ENCODE results near the gene STYXL2.

STYXL2 gene

GRCh38 chr1:167110586-167110985, 16.7 kb downstream of the STYXL2 start:
- DNase-seq (ENCODE audit: low read depth) = no peak

GRCh38 chr1:167111868-167112709, 18.2 kb downstream of the STYXL2 start:
- DNase-seq (ENCODE audit: low read depth) = no peak

GRCh38 chr1:167114725-167115124, 20.9 kb downstream of the STYXL2 start:
- DNase-seq (ENCODE audit: low read depth) = no peak

- DNase-seq (ENCODE audit: low read depth) = no peak
Observed at GRCh38 chr1:167115655-167116054, 21.8 kb downstream of the STYXL2 start.

- no peak for DNase-seq (ENCODE audit: low read depth)
Observed at GRCh38 chr1:167116174-167116573, 22.3 kb downstream of the STYXL2 start.

- no peak for DNase-seq (ENCODE audit: low read depth)
Observed at GRCh38 chr1:167117225-167117624, 23.4 kb downstream of the STYXL2 start.

GRCh38 chr1:167118188-167118587, 24.3 kb downstream of the STYXL2 start:
- no peak for DNase-seq (ENCODE audit: low read depth)

GRCh38 chr1:167119696-167120095, 25.8 kb downstream of the STYXL2 start:
- DNase-seq (ENCODE audit: low read depth) = no peak

- no peak for DNase-seq (ENCODE audit: low read depth)
Observed at GRCh38 chr1:167120899-167121298, 27.0 kb downstream of the STYXL2 start.

GRCh38 chr1:167121375-167122120, 27.7 kb downstream of the STYXL2 start:
- DNase-seq (ENCODE audit: low read depth) = peak; percentile 6

GRCh38 chr1:167122121-167122480, 28.2 kb downstream of the STYXL2 start:
- no peak for DNase-seq (ENCODE audit: low read depth)

GRCh38 chr1:167122568-167122967, 28.7 kb downstream of the STYXL2 start:
- no peak for DNase-seq (ENCODE audit: low read depth)

GRCh38 chr1:167126317-167126716, 32.4 kb downstream of the STYXL2 start:
- DNase-seq (ENCODE audit: low read depth) = no peak

- no peak for DNase-seq (ENCODE audit: low read depth)
Observed at GRCh38 chr1:167126811-167127210, 32.9 kb downstream of the STYXL2 start.

GRCh38 chr1:167127236-167127635, 33.4 kb downstream of the STYXL2 start:
- no peak for DNase-seq (ENCODE audit: low read depth)

GRCh38 chr1:167127661-167128060, 33.8 kb downstream of the STYXL2 start:
- DNase-seq (ENCODE audit: low read depth) = no peak

GRCh38 chr1:167128261-167129227, 34.7 kb downstream of the STYXL2 start:
- DNase-seq (ENCODE audit: low read depth) = no peak

GRCh38 chr1:167130829-167131510, 37.1 kb downstream of the STYXL2 start:
- no peak for DNase-seq (ENCODE audit: low read depth)

GRCh38 chr1:167132301-167133010, 38.6 kb downstream of the STYXL2 start:
- no peak for DNase-seq (ENCODE audit: low read depth)

- no peak for DNase-seq (ENCODE audit: low read depth)
Observed at GRCh38 chr1:167135281-167135840, 41.5 kb downstream of the STYXL2 start.

- DNase-seq (ENCODE audit: low read depth) = peak; percentile 86
Observed at GRCh38 chr1:167136191-167136614, 42.3 kb downstream of the STYXL2 start.

Data from fibroblast of gingiva (primary cell).